Activated T-cell treated with anti-CD3 and anti-CD28 coated beads, Interleukin-2, amount 50 U/mL, for 1 hour (primary cell): ENCODE results near the gene TBC1D16.

Experiments used
- DNase-seq: peaks from one replicate; pipeline ENCODE4 v3.0.0-alpha.2; 2020

Gene TBC1D16

DNA sequence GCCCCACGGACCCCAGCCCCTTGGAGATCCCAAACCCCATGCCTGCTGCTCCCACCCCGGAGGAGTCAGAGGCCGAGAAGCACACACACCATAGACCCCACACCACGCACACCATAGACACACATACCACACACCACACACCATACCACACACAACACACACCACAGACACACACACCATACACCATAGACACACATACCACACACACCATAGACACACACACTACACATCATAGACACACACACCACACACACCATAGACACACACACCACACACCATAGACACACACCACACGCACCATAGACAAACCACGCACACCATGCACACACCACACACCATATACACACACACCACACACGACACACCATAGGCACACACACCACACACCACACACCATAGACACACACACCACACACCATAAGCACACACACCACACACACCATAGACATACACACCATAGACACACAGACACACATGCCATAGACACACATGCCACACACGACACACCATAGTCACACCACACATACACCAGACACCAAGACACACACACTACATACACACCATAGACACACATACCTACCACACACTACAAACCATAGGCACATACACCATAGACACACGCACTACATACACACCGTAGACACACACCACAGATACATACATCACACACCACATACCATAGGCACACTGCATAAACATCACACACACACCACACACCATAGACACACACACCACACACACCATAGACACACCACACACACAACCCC, 11.3 kb downstream of the TBC1D16 start:
- no peak for DNase-seq

DNA sequence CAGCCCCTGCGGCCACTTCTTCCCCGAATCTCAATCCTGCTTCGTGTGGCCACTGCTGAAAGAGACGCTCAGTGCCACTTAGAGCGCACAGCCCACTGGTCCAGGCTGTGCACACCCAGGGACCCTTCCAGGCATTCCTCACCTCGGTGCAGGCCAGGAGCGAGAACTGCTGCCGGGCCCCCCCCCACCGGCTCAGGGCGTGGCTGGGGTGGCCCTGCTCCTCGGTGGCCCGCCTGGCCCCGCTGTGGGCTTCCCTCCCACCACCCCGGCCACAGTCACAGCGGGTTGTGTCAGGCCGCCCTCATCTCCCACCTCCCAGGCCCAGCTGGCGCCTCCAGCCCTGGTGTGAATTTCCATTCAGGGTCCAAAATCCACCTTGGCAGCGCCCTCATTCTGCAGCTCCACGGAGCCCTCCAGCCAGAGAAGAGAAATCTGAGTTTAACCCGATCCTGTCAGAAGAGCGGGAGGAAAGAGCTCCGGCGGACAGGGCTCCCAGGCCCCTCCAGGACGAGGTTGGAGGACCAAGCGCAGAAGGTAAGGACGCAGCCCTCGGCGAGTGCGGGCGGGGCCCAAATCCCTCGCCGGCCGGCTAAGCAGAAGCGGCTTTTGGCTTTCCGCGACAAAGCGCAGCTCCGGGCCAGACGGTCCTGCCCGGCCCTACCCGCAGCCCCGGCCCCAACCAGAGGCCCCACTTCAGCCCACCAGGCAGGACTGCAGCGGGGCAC, 12.0 kb downstream of the TBC1D16 start:
- no peak for DNase-seq

DNA sequence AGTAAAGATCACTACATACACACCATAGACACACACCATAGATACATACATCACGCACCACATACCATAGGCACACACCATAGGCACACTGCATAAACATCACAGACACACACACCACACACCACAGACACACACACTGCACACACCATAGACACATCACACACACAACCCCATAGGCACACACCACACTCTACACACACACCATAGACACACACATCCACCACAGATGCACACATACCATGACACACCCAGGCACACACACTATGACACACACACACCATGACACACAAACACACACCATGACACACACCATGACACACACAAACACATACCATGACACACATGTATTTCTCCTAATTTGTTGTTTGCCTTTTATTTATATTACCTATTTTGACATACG, 14.1 kb downstream of the TBC1D16 start:
- no peak for DNase-seq

DNA sequence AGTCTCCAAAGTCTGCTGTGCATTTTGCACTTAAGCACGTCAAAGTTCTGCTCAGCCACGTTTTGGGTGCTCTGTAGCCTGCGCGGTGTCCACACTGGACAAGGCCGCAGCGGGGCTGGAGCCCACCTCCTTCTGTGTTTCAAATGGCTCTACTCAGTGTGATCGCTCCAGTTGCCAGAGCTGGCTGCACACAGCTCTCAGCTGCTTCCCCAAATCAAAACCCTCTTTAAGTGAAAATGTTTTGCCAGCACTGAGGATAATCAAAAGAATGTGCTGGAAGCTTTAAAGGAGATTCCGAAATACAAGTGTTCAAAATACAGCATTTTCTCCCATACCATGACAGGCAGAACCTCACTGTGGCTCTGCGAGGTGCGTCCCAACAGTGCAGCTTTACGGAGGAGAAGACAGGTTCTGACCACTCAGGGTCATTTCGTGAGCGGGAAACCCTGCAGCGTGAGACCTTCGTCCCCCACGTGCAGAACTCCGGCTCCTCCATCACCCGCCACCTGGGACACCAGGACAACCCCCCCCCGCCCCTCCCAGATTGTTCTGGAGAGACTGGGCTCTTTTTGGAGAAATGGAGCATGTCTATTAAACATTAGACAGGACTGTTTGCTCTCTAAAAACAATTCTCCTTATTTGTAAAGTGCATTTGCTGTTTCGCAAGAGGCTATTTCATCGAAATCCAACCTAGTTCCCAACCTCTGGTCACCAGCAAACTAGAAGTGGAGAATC, 16.6 kb downstream of the TBC1D16 start:
- DNase-seq, result no peak

DNA sequence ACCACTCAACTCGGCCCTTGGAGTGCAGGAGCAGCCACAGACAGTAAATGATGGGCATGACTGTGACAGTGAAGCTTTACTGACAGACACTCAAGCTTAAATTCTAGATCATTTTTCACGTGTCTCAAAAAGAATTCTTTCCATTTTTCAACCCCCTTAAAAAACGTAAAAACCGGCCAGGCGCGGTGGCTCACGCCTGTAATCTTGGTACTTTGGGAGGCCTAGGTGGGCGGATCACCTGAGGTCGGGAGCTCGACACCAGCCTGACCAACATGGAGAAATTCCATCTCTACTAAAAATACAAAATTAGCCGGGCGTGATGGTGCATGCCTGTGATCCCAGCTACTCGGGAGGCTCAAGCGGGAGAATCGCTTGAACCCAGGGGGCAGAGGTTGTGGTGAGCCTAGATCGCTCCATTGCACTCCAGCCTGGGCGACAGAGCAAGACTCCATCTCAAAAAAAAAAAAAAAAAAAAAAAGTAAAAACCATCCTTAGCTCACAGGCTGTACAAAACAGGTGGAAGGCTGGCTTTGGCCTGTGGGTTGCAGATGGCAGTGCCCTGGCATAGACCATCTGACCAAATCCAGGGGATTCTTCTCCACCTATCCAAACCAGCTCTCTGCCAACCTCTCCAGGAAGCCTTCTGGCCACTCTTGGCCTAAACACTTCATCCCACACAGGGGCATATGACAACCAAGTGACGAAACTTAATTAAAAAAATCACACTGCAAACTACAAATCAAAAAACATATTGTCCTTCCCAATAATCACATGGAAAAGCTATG, 18.3 kb downstream of the TBC1D16 start:
- DNase-seq, result no peak

DNA sequence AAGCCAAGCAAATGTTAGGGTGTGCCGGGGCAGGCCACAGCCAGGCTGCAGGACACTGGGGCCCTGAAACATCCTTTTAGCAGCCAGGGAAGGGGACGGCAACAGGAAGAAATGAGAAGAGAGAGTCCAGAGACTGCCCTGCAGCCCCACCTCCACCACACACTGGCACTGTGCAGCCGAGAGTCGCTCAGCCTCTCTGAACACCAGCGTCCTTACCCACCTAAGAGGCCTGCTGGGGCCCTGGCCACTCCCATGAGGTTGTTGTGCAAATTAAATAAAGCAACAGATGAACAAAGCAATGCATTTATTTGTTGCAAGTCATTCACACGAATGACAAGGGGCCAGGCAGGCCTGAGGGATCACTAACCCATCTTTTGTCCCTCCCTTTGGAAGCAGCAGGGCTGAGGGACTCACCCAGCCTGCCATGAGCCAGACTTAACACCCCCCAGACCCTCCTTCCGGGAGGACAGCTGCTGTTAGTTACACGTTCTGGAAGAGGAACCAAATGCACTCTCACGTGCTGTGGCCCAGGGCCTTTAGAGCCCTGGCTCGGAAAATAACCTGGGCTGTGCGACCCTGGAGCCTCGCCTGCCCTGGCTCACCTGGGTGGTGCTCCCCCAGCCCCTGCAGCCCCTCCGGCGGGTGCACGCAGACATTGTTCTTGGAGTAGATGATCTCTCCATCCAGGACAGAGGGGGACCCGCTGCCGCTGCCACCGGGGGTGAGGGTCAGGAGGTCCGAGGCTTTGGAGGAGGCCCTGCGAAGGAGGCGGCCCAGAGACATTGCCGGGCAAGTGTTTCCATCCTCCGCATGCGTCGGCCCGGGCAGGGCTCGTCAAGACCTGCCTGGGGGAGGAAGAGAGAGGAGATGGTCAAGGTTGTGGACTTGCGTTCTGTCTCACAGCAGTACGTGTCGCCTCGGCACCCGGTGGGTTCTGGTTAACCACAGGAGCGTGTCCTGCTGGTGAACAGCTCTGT, 22.6 kb downstream of the TBC1D16 start:
- DNase-seq, result no peak

DNA sequence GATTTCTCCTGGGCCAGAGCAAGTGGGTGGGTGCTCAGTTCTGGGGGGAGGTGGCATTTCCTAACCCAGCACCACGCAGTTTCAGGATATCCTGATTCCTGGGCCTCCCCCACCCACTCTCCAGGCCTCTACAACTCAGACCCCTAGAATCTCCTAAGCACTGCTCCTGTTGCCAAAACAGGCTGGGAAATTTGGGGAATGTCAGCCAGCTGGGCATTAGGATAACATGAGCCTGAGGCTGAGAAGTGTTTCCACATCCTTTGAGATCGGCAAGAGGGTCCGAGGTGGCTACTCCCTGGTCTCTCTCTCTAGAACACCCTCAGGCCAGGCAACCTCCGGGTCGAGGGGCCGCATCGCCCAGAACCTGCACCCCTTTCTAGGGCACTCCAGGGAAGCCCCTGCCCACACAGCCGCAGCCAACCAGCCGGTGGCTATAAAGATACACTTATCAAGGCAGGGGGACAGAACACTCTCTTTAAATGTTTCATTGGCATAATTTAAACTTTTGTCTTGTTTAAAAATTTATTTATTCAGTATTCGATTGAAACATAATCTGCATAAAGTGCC, 23.6 kb downstream of the TBC1D16 start:
- no peak for DNase-seq

DNA sequence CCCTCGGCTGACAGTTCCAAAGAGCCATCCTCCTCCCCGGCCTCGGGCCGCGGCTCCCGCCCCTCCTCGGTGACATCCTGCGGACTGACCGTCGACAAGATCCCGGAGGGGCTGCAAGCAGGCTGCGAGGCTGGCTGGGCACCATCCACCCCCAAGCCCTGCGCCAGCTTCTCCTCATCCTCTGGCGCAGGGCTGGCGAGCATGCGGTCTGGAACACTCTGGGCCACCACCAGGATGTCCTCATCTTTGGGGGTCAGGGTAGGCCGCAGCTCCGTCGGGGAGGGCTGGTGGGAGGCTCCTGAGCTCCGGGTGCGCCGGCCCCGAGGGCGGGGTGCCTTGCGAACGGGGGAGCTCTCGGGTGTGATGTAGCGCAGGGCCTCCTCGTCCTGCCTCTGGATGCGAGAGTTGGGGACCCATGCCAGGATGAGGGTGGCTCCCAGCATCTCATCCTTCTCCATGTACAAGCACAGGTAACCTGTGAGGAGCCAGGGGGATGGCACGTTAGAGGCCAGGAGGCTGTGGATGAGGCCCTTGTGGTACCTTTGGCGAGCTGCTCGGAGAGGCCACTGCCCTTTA, 25.3 kb downstream of the TBC1D16 start:
- DNase-seq, result no peak

DNA sequence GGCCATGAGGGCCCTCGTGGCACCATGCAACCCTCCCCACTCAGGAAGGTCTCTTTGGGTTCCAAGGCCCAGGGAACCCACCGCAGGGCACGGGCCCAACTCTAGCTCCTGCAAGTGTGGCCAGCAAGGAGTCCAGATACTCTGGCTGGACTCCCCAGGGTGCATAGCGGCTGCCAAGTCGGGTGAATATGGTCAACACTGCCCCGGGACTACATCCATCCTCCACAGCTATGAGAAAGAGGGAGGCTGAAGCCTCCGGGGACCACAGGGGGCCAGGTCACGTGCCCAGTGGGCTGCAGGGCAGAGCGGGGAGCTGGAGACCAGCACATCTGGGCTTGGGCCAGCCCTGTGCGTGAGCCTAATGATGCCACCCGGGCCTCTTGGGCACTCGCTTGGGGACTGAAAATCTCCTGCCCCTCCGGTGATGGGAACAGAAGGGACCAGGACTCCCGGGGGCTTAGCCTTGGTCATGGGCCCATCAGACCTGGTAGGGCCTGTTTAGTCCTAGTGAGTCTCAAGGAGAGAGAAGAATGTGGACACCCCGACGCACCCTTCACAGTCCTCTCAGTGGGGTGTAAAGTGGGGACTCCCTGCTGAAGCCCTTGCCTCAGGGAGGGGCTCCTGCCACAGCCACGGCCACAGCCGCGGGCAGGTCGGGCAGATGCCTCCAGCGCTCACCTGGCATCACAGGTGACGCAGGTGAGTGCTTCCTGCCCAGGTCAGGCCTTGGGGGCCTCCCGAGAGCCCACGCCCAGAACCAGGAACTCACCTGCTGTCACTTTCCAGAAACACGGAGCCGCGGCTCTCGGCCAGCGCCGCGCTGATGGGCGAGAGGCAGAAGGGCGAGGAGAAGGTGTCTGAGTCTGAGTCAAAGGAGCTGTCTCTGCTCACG, 26.0 kb downstream of the TBC1D16 start:
- no peak for DNase-seq

DNA sequence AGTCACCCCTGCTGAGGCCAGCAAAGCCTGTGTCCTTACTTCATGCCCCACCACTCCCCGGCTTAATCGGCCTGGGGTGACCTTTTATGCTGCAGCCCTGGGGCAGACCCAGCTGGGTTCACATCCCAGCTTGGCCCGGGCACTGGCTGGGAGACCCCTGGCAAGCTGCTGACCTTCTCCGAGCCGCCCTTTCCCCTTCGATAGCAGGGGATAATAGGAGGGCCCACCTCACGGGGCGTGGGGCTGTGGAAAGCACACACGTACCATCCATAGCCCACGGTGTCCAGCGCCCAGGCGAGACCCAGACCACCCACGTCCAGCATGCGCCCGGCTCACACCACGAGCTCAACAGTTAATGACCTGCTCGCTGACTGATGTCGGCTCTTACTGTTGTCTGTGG, 26.8 kb downstream of the TBC1D16 start:
- DNase-seq, result no peak

DNA sequence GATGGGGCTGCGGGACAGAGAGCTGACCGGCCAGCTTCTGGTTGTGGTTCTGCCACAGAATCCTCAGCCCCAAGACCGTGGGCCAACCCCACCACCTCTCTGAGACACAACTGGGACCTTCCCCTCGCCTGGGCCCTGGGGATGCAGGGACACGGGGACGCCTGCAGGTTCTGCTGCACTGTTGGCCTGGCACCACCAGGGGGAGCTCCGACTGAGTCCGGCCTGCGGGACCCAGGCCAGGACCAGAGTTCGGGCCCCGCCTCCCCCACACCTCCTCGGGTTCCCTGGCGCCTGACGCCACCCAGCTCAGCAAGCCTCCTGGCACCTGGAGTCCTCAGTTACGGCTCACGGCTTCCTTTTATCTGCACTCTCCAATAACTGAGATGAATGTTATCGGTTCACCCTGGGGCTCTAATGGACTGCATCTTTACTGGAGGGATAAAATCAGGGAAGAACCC, 27.3 kb downstream of the TBC1D16 start:
- DNase-seq, result peak; percentile 77

DNA sequence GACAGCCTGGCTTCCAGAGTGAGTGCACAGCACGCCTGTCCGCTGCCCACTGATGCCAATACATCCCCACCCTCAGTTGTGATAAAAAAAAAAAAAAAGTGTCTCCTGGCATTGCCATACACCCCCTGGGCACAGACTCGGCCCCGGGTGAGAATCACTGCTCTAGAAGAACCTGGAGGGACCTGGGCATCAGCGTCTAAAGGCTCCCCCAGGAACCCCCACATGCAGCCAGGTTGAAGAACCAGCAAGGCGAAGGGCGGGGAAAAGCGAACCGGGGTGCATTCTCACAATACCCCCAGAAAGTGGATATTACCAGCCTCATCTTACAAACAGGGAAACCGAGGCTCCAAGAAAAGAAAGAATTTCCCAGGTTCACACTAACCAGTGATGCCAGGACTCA, 27.7 kb downstream of the TBC1D16 start:
- no peak for DNase-seq

DNA sequence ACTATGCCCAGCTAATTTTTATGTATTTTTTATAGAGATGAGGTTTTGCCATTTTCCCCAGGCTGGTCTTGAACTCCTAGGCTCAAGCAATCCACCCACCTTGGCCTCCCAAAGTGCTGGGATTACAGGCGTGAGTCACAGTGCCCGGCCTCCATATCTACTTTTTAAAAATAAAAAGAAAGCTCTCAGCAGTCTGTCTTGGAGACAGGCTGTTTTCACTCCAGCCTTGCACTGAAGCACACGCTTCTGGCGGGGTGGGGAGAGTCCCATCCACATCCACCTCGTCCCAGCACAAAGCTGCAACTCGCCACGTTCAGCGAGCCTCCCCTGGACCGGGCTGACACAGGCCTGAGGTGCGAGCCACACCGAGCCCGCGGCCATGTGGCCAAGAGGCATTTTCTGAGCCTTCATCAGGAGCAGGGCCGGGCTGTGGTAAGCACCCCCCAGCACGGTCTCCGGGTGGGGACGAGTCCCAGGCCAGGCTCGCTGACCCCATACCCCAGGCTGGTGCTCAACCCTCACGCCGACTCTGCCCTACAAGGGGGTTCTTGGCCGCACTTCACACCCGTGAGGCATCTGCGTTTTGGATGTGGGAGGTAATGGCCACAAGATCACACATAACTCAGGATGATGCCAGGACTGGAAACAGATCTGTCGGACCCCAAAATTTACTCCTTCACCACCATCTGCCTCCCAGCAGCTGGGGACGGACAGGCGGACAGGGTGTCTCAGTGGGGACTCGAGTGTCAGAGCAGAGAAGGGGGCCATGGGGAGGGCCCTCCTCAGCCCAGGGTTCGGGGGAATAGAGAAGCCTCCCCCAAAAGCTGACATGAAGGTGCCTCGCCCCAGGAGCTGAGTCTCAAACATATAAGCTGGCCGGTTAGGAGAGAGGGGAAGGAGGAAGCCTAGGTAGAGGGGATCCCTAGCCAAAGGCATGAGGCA, 28.6 kb downstream of the TBC1D16 start:
- no peak for DNase-seq

DNA sequence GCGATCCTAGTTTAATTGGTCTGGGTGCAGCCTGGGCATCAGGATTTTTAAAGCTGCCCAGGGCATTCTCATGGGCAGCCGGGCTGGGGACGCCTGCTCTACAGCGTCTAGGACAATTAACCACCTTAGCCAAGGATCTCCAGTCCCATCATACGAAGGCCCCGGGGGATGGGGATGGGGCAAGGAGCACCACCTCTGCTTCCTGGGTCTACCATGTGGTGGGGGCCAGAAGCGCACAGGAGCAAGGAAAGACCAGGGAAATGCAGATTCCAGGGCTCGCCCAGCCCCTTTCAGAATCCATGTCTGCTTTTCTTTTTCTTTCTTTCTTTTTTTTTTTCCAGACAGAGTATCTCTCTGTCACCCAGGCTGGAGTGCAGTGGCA, 29.3 kb downstream of the TBC1D16 start:
- DNase-seq, result no peak

DNA sequence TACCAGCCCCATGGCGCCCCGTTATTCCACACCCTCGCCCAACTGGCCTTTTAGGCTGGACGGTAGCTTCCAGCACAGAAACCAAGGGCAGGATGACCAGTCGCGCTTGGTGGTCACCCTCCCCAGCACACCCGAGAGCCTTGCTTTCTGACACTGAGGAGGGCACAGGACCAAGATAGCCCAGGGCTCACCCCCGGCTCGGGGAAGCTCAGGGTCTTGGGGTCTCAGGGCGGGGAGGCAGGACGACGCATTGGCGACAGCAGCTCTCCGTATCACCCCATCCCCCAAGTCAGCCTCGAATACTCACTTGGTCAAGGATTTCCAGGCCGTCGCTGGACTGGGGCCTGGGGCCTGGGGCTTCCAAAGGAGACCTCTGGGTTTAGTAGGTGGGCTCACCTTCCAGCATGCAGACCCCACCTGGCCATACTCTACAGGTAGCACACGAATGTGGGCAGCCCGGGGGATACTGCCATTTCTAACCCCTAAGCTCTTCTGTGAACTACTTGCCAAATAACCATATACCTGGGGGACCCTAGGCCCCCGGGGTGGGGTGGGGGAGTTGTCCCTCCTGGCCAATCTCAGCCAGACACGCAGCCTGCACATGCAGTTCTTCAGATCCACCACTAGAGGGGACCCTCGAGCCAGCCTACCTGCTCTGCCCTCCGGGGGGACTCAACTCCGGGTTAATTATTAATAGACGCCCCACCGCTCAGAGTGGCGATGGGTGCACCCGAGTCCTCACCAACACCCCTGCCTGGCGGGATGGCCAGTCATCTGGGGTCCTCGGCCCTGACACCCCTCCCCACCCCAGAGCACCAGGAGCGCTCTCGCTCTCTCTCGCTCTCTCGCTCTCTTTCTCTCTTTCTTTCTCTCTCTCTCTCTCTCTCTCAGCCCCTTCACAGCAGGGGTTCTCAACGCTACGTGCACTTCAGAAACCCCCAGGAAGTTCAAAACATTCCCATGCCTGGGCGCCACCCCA, 30.0 kb downstream of the TBC1D16 start:
- peak; percentile 68 for DNase-seq

DNA sequence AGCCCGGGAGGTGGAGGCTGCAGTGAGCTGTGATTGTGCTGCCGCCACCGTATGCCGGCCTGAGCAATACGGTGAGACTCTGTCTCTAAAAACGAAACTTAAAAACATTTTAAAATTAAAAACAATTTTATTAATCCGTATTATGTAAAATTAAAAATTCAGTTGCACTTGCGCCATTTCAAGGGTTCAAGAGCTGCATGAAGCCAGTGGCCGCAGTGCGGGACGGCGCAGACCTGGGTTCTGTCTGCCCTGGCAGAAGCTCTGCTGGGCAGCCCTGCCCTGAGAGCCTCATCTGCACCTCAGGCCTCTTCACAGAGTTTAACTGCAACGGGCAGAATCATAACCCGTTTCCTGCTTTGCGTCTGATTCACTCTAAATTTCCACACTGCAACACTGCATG, 31.7 kb downstream of the TBC1D16 start:
- DNase-seq, result no peak

DNA sequence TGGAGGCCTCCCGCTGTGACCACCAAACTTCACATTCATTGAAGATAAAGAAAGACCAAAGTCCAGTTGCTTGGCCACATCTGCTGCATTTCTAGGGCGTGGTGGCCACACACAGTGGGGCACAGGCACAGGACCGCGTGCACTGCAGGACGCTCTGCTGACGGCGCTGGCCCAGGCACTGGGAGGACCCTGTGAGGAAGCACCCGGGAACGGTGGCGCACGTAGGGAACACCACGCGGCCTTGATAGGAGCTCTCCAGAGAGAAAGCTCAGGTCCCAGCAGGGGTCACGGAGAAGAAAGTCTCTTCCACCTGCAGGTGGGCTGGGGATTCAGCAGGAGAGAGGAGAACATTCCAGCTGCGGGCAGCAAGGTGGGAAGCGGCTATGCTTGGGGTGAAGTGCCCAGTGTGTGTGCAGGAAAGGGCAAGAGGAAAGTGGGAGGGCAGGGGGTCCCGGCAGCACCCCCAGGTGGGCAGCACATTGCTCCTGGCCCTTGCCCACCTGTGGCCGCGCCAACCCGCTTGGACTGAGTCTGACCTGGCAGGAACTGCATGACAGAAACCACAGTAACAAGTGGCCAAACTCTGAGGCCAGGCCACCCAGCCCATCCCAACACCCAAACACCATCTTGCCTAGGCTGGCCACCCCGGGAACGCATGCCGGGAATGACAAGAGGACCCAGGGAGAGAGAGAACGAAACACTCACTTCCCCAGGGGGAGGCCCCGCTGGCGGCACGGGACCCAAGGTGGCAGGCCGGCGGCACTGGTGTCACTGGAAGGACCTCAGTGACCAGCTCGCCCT, 32.8 kb downstream of the TBC1D16 start:
- no peak for DNase-seq
